Putamen (tissue), 1 donor: Measurements from ENCODE around the gene SIX2.

Source experiments
- DNase-seq: peaks from one replicate; pipeline ENCODE4 v3.0.0-alpha.2; 2016; ENCODE audit warnings: low spot score

Gene SIX2

DNA sequence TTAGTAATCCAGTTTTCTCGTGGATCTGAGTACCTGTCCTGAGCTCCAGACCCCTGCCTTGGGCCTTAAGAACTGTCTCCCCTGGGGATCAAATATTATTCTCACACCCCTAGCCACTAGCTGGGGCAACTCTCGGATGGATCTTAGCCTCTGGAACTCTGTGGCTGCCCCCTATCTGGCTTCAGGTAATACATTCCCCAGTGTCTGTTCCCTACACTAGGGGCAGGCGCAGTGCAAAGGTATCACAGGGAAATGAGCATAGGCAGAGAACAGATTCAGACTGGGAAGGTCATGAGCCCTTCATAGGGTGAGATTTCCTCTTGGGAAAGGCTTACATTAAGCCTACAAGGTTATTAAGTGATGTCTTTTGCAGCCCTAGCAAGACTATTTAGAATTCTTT is 11.2 kb upstream of the SIX2 start:
- no peak for DNase-seq

DNA sequence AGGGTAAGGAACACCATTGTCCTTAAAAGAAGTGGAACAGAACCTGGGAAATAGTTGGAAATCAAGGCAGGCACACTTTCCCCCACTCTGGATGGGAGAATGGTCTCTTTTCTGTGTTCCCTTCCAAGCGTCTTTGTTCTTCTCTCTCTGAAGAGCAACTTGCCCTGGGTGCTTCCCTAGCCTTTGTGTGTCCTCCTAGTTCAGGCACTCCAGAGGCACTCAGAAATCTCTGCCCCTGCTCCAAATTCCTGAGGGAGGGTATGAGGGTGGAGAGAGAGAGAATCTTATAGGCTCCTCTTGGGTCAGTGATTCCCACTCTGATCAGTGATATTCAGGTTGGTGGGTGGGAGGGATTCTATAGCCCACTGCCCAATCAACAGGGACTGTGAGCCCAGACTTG is 8.8 kb upstream of the SIX2 start:
- DNase-seq, result no peak

DNA sequence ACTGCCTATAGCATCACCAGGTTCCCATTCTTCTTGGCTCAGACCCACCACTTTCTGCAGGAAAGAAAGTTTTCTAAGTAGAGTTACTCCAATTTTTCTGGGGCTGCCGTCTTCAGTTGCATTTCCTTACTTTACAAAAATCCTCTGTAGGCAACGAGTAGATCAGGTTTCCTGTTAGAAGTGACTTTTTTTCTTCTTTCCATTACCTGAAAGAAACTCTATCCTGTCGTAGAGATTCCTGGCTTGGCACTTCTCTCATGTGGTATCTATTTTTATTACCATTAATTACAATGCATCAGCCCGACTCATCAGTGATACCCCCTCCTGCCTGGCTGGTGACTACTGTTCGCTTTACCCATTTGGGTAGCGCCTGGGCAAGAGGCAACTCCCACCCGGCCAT is 5.6 kb upstream of the SIX2 start:
- DNase-seq, result no peak

DNA sequence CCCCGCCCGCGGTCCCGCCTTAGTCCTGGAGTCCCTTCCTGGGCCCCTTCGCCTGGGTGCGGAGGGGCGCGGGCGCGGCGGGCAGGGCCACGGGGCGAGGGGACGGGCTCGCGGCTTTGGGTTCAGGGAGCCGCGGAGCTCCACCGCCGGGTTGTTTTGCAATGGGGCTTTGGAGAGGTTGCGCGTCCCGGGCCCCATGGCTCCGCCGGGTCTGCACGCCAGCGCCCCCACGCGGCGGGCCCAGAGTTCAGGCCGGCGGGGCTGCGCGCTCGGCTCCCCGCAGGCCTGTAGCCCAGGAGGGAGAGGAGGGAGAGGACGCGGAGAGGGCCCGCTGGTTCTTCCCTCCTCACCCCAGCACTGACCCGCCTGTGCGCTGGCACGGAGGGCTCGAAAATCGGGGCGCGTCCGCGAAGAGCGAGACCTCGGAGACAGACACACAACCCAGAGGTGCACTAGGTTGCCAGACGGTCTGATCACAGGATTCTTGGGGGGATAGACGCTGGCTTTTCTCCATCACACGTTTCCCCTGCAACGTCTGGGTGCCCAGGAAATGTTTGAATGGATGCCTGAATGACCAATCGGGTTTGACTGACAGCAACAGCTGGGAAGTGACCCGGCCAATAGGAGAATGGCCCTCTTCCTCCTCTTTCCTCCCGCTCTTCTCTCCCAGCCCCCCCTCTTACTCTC is 4.9 kb upstream of the SIX2 start:
- DNase-seq, result no peak

DNA sequence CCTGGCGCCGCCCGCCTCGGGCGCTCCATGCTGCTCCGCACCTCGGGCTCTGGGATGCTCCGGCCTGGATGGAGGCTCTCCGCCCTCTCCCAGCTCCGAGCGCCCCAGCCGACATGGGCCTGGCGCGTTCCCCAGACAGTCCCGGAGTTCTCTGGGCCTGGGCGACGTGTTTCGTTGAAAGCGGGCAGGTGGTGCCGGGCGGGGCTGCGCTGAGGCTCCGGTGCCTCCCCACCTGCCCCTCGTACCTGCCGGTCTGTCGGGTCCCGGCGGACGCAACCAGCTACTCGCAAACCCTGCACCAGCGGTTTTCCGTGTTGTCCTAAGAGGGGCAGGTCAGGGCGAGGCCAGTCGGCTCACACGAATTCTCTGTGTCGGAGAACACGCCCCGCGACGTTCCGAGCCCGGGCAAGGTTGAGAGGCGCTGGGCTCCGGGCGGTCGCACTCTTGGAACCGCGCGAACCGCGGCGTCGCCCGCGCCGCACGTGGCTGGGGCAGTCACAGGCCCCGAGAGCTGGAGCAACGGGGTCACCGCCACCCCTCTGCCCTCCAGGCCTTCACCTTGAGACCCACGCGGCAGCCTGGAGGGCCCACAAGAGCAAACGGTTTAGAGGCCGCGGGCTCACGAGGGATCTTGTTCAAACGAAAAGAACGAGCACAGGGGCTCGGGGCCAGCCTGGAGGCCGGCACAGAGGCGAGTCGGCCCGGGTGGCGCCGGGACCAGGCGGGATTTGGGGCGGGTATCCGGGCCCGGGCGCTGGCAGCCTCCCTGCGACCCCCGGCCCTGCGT is 4.2 kb upstream of the SIX2 start:
- DNase-seq, result no peak

DNA sequence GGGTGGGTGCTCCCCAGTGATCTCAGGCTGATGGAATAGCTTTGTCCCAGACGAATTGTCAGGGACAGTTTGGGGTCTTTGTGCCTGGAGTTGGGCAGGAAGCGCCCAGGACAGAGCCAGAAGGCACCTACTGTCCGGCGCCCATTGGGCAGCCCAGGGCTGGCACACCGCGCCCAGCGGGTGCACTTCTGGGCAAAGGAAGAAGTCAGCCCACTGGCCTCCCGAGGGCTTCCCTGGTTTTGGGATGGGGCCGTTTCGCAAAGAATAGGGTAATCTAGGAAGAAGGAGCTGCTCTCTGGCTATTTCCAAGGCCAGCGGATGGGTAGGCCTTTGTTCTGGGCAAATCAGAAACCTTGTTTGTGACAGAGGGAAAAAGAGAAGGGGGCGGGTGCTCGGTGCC is 3.5 kb upstream of the SIX2 start:
- no peak for DNase-seq

DNA sequence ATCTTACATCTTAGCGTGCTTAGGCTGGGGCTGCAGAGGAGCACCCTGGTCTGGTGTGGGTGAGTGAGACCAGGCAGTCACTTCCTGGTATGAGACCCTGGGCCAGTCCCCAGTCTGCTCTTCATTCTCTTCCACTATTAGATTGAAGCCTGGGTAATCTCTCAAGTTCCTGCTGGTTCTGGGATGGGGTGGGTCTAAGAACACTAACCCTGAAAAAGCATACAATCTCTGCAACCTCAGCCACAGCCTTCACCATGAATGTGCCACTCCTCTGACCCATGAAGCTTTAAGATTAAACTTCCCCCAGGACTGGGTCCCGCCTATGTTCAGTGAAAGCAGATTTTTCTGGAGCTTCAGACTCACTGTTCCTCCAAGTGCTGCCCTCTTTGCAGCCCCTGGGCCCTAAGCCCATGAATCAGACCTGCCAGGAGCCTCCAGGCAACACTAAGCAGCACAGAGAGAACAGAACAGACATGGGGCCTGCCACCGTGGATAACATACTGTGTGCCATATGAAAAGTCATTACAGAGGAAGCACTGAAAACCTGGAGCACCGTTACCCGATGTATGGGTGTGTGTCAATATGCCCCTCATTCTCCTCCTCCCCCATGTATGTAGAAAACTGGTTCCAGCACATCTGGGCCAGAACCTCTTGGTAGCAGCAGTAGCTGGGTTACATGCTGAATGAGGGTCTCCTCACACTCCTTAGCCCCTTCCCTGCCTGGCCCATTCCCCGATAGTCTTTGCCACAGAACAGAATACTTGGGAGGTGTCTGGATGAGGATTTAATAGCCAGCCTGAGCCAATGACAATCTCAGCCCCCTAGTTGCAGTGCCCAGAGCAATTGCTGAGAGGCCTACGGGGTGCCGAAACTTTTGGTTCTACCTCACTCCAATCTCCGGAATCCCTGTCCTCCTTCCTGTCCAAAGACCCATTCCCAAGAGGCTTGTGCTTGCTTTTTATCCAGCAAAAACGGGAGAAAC is 2.7 kb upstream of the SIX2 start:
- no peak for DNase-seq

DNA sequence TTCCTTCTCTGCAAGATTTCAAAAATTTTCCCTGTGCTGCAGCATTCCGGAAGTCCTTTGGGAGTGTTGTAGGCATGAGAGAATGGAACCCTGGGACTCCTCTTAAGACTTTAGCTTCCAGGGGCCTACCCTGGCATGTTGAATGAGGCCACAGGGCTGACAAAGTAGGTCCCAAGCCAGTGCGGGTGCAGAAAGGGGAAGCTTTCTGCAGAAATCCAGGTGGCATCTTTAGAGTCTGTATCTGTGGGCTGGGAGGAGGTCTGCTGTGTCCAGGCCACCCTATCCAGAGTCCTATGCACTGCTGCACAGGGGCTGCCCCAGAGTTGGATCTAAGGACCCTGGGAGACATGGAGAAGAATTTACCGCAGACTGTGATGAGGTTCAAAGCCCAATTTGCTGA is 1.9 kb upstream of the SIX2 start:
- no peak for DNase-seq

DNA sequence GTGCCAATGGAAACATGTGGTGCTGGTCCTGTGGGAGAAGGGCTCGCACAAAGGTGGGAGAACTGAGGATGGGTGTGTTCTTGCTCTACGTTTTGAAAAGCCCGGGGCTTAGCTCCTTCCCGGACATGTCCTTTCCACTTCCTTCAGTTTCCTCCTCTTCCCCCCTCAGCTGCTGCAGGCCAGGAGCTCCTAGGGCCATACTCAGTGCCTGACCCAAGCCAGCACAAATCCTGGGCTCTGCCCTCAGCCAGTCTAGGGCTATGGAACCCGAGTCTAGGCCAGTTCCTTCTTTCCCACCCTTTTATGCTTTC is 1.4 kb upstream of the SIX2 start:
- DNase-seq, result no peak

DNA sequence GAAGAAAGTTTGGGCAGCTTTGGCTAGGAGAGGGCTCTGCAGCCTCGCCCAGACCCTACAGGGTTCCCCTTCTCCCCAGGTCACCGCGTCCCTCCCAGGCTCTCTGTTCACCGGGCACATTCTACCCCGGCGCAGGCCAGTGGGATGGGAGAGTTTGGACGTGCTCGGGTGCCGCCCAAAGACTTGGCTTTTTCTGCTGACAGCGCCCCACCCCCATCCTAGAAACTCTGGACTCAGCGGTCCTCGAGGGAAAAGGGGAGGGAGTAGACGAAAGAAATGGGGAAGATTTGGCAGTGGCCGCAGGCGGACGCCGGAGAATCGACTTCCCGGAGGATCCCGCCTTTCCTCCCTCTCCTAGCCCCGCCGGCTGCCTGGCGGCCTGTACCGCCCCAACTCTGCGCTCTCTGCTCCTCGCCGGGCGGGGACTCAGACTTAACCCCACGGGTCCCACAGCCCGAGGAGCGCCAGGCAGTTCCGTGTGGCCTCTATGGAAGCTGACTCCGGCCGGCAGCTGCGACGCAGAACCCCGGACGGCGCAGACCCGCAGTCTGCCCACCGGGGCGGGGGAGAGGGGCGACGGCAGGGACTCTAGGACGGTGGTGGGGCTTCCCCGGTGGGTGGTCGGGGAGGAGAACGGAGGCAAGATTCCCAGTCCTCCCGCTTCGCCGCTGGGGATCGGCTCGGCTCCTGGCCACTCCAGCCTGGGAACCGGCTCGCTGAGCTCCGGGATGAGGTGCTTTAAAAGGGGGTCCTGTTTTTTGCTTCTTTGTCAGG is 863 bp upstream of the SIX2 start:
- DNase-seq, result no peak

DNA sequence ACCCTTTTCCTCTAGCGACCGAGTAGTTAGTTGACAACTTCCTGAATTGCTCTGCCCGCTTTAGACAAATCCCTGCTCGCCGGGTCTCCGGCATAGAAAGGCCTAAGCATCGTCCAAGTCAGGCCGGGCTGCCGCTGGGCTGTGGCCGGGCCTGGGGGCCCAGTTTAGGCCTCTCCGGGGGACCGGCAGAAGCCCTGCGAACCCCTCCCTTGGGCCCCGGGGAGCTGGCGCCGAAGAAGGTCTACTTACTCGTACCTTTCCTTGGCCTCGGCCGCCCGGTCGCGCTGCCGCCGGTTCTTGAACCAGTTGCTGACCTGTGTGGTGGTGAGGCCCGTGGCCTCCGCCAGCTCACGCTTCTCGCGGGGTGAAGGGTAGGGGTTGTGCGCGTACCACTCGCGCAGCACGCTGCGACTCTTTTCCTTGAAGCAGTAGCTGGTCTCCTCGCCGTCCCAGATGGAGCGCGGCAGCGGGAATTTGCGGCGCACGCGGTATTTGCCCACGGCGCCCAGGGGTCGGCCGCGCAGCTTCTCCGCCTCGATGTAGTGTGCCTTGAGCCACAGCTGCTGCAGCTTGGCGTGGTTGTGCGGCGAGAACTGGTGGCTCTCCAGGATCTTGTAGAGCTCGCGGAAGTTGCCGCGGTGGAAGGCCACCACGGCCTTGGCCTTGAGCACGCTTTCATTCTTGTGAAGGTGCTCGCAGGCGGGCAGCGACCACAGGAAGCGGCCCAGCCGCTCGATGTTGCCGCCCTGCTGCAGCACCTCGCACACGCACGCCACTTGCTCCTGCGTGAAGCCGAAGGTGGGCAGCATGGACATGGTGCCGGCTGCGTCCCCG is 739 bp downstream of the SIX2 start:
- DNase-seq, result no peak

DNA sequence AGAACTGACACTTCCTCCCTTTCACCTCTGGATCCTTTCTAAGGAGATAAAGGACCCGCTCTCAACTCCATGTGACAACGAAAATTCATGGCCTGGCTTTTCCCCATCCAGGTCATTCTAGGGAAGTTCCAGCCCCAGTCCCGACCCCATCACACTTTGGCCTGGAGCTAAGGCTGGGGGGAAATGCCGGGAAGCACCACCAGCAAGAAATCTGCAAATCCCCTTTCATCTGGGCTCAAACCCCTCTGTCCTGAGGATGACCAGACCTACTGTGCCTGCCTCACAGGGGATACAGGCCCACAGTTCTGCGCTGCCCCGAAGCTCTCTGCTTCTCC is 1.3 kb downstream of the SIX2 start:
- DNase-seq, result no peak

DNA sequence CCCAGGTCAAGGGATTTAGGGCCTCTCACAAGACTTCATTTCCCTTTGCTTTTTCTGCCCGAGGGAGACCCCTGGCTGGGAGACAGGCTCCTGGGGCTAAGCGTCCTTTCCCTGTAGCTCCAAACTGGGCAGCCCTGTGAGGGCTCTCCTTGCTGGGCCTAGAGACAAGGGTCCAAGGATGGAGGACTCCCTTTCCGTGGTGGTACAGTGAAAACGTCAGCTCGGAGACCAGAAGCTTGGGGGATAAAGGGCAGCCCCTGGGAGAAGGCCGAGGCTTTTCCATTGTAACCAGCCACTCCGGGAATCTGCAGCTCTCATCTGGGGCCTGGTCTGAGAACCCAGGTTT is 2.3 kb downstream of the SIX2 start:
- DNase-seq, result no peak

DNA sequence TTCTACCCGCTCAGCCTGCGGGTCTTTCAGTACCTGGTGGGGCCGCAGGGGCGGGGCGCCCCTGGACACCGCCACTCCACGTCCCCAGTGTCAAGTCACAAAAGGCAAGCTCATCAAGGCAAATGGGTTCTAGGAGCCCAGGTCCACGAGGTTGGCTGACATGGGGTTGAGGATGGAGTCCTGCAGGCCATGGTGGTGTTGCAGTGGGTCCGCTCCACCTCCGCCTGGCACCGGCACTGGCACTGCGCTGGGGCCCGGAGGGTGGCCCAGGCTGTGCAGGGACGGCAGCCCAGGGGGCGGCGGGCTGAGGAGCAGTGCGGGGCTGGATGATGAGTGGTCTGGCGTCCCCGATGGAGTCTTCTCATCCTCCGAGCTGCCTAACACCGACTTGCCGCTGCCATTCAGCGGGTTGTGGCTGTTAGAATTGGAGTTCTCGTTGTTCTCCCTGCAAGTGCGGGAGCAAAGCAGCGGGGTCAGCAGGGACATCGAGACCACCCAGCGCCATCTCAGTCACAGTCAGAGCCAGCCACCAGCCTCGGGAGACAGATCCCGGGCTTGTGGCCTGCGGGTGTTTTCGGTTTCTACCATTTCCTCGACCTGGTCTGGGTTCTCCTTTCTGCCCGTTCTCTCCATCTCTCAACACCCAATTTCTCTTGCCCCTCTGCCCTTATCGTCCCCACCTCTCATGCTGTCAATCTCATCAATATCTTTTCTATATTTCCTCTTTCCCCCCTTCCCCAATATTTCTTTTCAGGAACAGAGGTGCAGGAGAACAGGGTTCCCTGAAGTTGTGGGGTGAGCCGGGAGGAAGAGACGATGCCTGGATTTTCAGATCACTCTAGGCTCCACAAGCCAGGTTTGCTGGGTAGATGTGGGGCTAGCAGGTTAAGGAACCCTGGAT is 3.0 kb downstream of the SIX2 start:
- DNase-seq, result no peak

DNA sequence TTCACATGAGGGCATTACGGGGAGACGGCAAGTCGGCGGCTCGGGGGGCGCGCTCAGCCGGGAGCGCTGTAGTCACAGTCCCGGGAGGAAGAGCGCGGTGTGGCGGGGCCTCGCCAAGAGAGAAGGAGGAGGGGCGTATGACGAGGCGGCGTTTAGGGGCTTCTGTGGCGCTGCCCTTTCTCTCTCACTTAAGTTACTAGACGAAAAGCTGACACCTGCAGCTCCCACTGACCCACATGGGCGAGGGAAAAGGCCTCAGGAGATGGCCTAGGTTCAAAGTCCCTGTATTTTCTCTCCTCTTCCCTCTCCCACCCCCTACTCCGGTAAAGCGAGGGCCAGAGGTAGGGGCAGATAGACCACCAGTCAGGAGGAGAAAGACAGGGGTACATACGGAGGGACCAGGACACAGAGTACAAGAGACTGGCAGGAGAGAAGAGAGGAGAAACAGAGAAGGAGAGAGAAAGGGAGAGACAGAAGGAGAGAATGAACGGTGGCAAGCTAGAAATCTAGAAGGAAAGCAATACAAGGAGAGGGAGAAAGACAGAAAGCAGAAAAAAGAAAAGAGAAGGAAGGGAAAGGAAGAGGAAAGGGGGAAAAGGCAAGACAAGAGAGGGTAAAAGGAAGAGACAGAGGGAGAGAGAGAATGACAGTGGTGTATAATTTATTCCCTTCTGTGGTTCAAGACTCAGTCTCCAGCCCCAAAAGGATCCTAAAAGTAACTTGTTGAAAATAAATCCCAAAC is 3.8 kb downstream of the SIX2 start:
- DNase-seq, result no peak

DNA sequence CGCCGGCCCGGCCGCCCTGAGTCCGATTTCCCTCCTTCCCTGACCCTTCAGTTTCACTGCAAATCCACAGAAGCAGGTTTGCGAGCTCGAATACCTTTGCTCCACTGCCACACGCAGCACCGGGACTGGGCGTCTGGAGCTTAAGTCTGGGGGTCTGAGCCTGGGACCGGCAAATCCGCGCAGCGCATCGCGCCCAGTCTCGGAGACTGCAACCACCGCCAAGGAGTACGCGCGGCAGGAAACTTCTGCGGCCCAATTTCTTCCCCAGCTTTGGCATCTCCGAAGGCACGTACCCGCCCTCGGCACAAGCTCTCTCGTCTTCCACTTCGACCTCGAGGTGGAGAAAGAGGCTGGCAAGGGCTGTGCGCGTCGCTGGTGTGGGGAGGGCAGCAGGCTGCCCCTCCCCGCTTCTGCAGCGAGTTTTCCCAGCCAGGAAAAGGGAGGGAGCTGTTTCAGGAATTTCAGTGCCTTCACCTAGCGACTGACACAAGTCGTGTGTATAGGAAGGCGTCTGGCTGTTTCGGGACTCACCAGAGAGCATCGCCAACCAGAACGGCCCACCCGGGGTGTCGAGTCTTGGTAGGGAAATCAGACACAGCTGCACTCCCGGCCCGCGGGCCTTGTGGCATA is 4.6 kb downstream of the SIX2 start:
- no peak for DNase-seq

DNA sequence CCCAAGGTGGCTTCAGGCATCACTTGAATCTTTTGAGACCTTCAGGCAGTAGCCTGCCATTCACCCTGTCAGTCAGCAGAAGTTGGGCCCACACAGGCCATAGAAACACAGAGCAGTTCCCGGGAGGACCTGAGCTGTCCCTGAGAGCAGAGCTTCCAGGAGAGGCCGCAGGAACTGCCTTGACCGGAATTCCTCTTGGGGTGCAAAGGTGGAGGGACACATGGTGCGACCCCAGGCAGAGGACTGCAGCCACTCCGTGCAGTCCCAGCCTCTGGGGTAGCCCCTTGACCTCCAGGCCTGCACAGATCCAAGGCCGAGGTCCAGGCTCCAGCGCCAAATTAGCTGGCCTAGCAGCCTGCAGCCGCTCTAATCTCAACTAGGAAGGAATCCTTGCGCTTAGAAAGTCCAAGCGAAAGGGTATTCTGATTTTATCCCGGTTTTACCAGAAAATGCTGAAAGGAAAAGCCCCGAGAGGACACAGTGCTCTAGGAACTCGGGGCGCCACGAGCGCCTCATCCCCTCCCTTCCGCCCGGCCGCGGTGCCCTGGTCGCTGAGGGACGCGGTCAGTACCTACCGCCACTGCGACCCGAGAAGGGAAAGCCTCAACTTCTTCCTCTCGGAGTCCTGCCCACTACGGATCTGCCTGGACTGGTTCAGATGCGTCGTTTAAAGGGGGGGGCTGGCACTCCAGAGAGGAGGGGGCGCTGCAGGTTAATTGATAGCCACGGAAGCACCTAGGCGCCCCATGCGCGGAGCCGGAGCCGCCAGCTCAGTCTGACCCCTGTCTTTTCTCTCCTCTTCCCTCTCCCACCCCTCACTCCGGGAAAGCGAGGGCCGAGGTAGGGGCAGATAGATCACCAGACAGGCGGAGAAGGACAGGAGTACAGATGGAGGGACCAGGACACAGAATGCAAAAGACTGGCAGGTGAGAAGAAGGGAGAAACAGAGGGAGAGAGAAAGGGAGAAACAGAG is 5.4 kb downstream of the SIX2 start:
- no peak for DNase-seq

DNA sequence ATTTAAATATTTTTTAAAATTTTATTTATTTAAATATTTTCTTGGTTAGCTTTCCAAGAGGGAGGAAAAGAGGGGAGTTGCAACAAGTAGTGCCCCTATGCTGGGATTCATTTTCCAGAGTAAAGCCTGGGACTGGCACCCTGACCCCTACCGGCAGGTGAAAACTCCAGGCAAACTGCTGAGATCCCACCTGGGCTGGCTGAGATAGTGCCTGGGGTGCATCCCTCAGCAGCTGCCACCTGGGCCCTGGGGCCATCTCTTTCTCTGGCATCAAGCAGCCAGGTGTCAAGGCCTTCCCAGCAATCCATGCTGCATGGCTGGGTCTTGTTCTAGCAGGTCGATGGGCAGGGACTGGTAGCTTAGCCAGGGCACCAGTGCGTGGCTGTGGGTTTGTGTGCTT is 6.6 kb downstream of the SIX2 start:
- DNase-seq, result no peak
